Measurements from ENCODE around the gene DDX3X.

The DDX3X gene

GRCh38 chrX:41336447-41336846 lies 2.5 kb downstream of the DDX3X start:
- TF ChIP-seq FOXP2 (optimal IDR thresholded peaks at IDR 0.05; ENCODE audit: borderline replicate concordance, extremely low read depth, extremely low read length, insufficient read depth) (no peak), POLR2AphosphoS5 (IDR thresholded peaks at IDR 0.05; ENCODE audit: low read depth, low read length) (no peak), REST (IDR thresholded peaks at IDR 0.05; ENCODE audit: insufficient read depth in 1 of 2, low read depth in 2 of 2, low read length in 2 of 2) (no peak), SIN3A (IDR thresholded peaks at IDR 0.05; ENCODE audit: borderline replicate concordance, insufficient read depth, low read length) (no peak), TAF1 (IDR thresholded peaks at IDR 0.05; ENCODE audit: borderline replicate concordance, insufficient read depth, low read length) (no peak)

- TF ChIP-seq FOXP2 (optimal IDR thresholded peaks at IDR 0.05; ENCODE audit: borderline replicate concordance, extremely low read depth, extremely low read length, insufficient read depth) (no peak), POLR2AphosphoS5 (IDR thresholded peaks at IDR 0.05; ENCODE audit: low read depth, low read length) (no peak), REST (IDR thresholded peaks at IDR 0.05; ENCODE audit: insufficient read depth in 1 of 2, low read depth in 2 of 2, low read length in 2 of 2) (no peak), TAF1 (IDR thresholded peaks at IDR 0.05; ENCODE audit: borderline replicate concordance, insufficient read depth, low read length) (no peak), SIN3A (IDR thresholded peaks at IDR 0.05; ENCODE audit: borderline replicate concordance, insufficient read depth, low read length) (no peak)
Measured at GRCh38 chrX:41337140-41337539, 3.2 kb downstream of the DDX3X start.

- TF ChIP-seq POLR2AphosphoS5 (IDR thresholded peaks at IDR 0.05; ENCODE audit: low read depth, low read length) (no peak), SIN3A (IDR thresholded peaks at IDR 0.05; ENCODE audit: borderline replicate concordance, insufficient read depth, low read length) (no peak), FOXP2 (optimal IDR thresholded peaks at IDR 0.05; ENCODE audit: borderline replicate concordance, extremely low read depth, extremely low read length, insufficient read depth) (no peak), REST (IDR thresholded peaks at IDR 0.05; ENCODE audit: insufficient read depth in 1 of 2, low read depth in 2 of 2, low read length in 2 of 2) (no peak), TAF1 (IDR thresholded peaks at IDR 0.05; ENCODE audit: borderline replicate concordance, insufficient read depth, low read length) (no peak)
Measured at GRCh38 chrX:41338436-41338835, 4.5 kb downstream of the DDX3X start.

GRCh38 chrX:41339148-41339547 lies 5.2 kb downstream of the DDX3X start:
- TF ChIP-seq REST (IDR thresholded peaks at IDR 0.05; ENCODE audit: insufficient read depth in 1 of 2, low read depth in 2 of 2, low read length in 2 of 2) (no peak), TAF1 (IDR thresholded peaks at IDR 0.05; ENCODE audit: borderline replicate concordance, insufficient read depth, low read length) (no peak), SIN3A (IDR thresholded peaks at IDR 0.05; ENCODE audit: borderline replicate concordance, insufficient read depth, low read length) (no peak)

- no peak for TF ChIP-seq SIN3A (IDR thresholded peaks at IDR 0.05; ENCODE audit: borderline replicate concordance, insufficient read depth, low read length)
- TF ChIP-seq REST (IDR thresholded peaks at IDR 0.05; ENCODE audit: insufficient read depth in 1 of 2, low read depth in 2 of 2, low read length in 2 of 2) = no peak
- TF ChIP-seq TAF1 (IDR thresholded peaks at IDR 0.05; ENCODE audit: borderline replicate concordance, insufficient read depth, low read length) = no peak
- no peak for TF ChIP-seq FOXP2 (optimal IDR thresholded peaks at IDR 0.05; ENCODE audit: borderline replicate concordance, extremely low read depth, extremely low read length, insufficient read depth)
- TF ChIP-seq POLR2AphosphoS5 (IDR thresholded peaks at IDR 0.05; ENCODE audit: low read depth, low read length) = no peak
Measured at GRCh38 chrX:41344053-41344452, 10.1 kb downstream of the DDX3X start.

Data from PFSK-1 (cell line).